GM12878 (cell line): ENCODE results near the gene SIVA1. TPM values are rescaled to one million over a fixed set of nuclear protein-coding genes. Genes with fewer than 3 reads are reported as not detected.

ENCODE experiments used
- ATAC-seq: fragments of 200-7000 bp; cut with Tn5 transposase; 3 replicates; pipeline ENCODE4 v1.9.1; 2020; ENCODE audit warnings: mild to moderate bottlenecking, moderate library complexity
- BruUV-seq: library from RNA; stranded (reverse); fragments of 400-500 nt; replicated peaks from 2 replicates; lab custom pipeline; 2021; lab: Mats Ljungman, UMichigan
- CTCF ChIA-PET: fragments of 300-600 bp; sonication (Branson Sonifier 250); formaldehyde crosslinking; extraction: SDS; loops from one replicate; lab custom pipeline; 2021; ENCODE audit warnings: inconsistent platforms; lab: Yijun Ruan, JAX
- POLR2A ChIA-PET: fragments of 350-600 bp; formaldehyde crosslinking; extraction: SDS; loops from one replicate; lab custom pipeline; 2021; ENCODE audit warnings: inconsistent platforms; lab: Charles Lee
- RAD21 ChIA-PET: fragments of 300-600 bp; sonication (Branson Sonifier 250); formaldehyde crosslinking; loops from one replicate; lab custom pipeline; 2023; ENCODE audit warnings: antibody characterized with exemption; ENCODE audit not compliant: unreplicated experiment; lab: Charles Lee
- SMC1A ChIA-PET: fragments of 300-600 bp; sonication (Branson Sonifier 250); formaldehyde crosslinking; loops from one replicate; lab custom pipeline; 2023; ENCODE audit not compliant: unreplicated experiment, uncharacterized antibody; lab: Charles Lee
- DNase-seq: peaks from one replicate; pipeline ENCODE4 v3.0.0-alpha.2; 2011; ENCODE audit warnings: low read depth, low spot score
- FAIRE-seq: peaks from 3 replicates; lab custom pipeline; 2011; peaks lifted over from hg19 to GRCh38; lab: Jason Lieb, UNC
- H2AFZ ChIP-seq: 2 replicates; pipeline ENCODE4 v1.6.0; 2011; ENCODE audit warnings: low read depth, low read length, control low read depth; ENCODE audit not compliant: control insufficient read depth
- H3K27ac ChIP-seq: 2 replicates; pipeline ENCODE4 v1.5.1; 2011; ENCODE audit warnings: control low read depth; ENCODE audit not compliant: control insufficient read depth, insufficient read depth
- H3K27me3 ChIP-seq, 2 experiments: replicated peaks in 1 of 2; 2 replicates each; pipeline versions ENCODE4 v1.6.0 to v1.6.1; 2011; ENCODE audit warnings: low read length in 1 of 2; ENCODE audit not compliant: control insufficient read depth in 2 of 2, insufficient read depth in 2 of 2
- H3K36me3 ChIP-seq, 2 experiments: 2 replicates each; pipeline ENCODE4 v1.5.1; 2011; ENCODE audit warnings: low read length in 1 of 2; ENCODE audit not compliant: control insufficient read depth in 2 of 2, insufficient read depth in 2 of 2
- H3K4me1 ChIP-seq: 2 replicates; pipeline ENCODE4 v1.6.1; 2011; ENCODE audit warnings: mild to moderate bottlenecking, low read length, moderate library complexity, mixed read lengths; ENCODE audit not compliant: control insufficient read depth, insufficient read depth
- H3K4me2 ChIP-seq: 2 replicates; pipeline ENCODE4 v1.6.0; 2011; ENCODE audit warnings: control low read depth; ENCODE audit not compliant: control insufficient read depth, insufficient read depth
- H3K4me3 ChIP-seq: fragments of 200-600 bp; sonication (generic); 2 replicates; pipeline ENCODE4 v1.5.1; 2016
- H3K79me2 ChIP-seq: 2 replicates; pipeline ENCODE4 v1.6.0; 2011; ENCODE audit warnings: low read length; ENCODE audit not compliant: control insufficient read depth, insufficient read depth
- H3K9ac ChIP-seq: 2 replicates; pipeline ENCODE4 v1.8.0; 2011; ENCODE audit warnings: low read length, control low read depth, mixed read lengths; ENCODE audit not compliant: control insufficient read depth, insufficient read depth
- H3K9me3 ChIP-seq: replicated peaks from 3 replicates; pipeline ENCODE4 v1.5.1; 2011; ENCODE audit warnings: mild to moderate bottlenecking, low read length; ENCODE audit not compliant: control insufficient read depth, insufficient read depth
- H4K20me1 ChIP-seq: 2 replicates; pipeline ENCODE4 v1.6.0; 2011; ENCODE audit not compliant: control insufficient read depth, insufficient read depth
- ATF3 ChIP-seq: IDR thresholded peaks from 2 replicates; pipeline ENCODE4 v1.6.1; 2011; ENCODE audit warnings: low read depth, mild to moderate bottlenecking, low read length, moderate library complexity, borderline replicate concordance; ENCODE audit errors: extremely low read depth
- CHD2 ChIP-seq: IDR thresholded peaks from 2 replicates; pipeline ENCODE4 v1.6.1; 2011; ENCODE audit warnings: low read depth, low read length, improper control_type of control experiment, borderline replicate concordance
- EED ChIP-seq: sonication (generic); IDR thresholded peaks from 2 replicates; pipeline ENCODE4 v1.6.1; 2016; ENCODE audit warnings: antibody characterized with exemption, low read depth
- GABPA ChIP-seq: IDR thresholded peaks from 2 replicates; pipeline ENCODE4 v1.6.1; 2014; ENCODE audit warnings: antibody characterized with exemption, low read depth, mild to moderate bottlenecking, inconsistent platforms
- LARP7 ChIP-seq: fragments of 450-650 bp; IDR thresholded peaks from 2 replicates; pipeline ENCODE4 v1.6.1; 2017; ENCODE audit warnings: mild to moderate bottlenecking
- MEF2B ChIP-seq: fragments of 450-650 bp; IDR thresholded peaks from 2 replicates; pipeline ENCODE4 v1.6.1; 2018; ENCODE audit warnings: mild to moderate bottlenecking, moderate library complexity; ENCODE audit not compliant: partially characterized antibody, poor library complexity, severe bottlenecking
- MTA2 ChIP-seq: fragments of 450-650 bp; IDR thresholded peaks from 2 replicates; pipeline ENCODE4 v1.6.1; 2016; ENCODE audit warnings: low read depth, mild to moderate bottlenecking, moderate library complexity
- NR2F1 ChIP-seq: fragments of 450-650 bp; conservative IDR thresholded peaks from 2 replicates; pipeline ENCODE4 v1.6.1; 2017; ENCODE audit warnings: mild to moderate bottlenecking
- PAX8 ChIP-seq: fragments of 450-650 bp; IDR thresholded peaks from 2 replicates; pipeline ENCODE4 v1.6.1; 2017; ENCODE audit warnings: mild to moderate bottlenecking, moderate library complexity
- POLR2AphosphoS5 ChIP-seq: IDR thresholded peaks from 2 replicates; pipeline ENCODE4 v1.6.1; 2011; ENCODE audit warnings: mild to moderate bottlenecking, low read length, inconsistent platforms
- RBBP5 ChIP-seq: fragments of 200-600 bp; sonication (generic); conservative IDR thresholded peaks from 2 replicates; pipeline ENCODE4 v1.6.1; 2016
- RELB ChIP-seq: fragments of 450-650 bp; IDR thresholded peaks from 2 replicates; pipeline ENCODE4 v1.6.1; 2017; ENCODE audit warnings: low read depth, mild to moderate bottlenecking, moderate library complexity
- RFX5 ChIP-seq: IDR thresholded peaks from 2 replicates; pipeline ENCODE4 v1.6.1; 2011; ENCODE audit warnings: low read depth, low read length, improper control_type of control experiment
- SMC3 ChIP-seq: IDR thresholded peaks from 2 replicates; pipeline ENCODE4 v1.6.1; 2011; ENCODE audit warnings: low read length, improper control_type of control experiment, borderline replicate concordance
- SPI1 ChIP-seq: IDR thresholded peaks from 2 replicates; pipeline ENCODE4 v1.6.1; 2011; ENCODE audit warnings: low read depth, mild to moderate bottlenecking, low read length, moderate library complexity, borderline replicate concordance; ENCODE audit not compliant: insufficient read depth
- STAT1 ChIP-seq: fragments of 450-650 bp; conservative IDR thresholded peaks from 2 replicates; pipeline ENCODE4 v1.6.1; 2014; ENCODE audit warnings: antibody characterized with exemption, mild to moderate bottlenecking
- ZNF622 ChIP-seq: fragments of 450-650 bp; IDR thresholded peaks from 2 replicates; pipeline ENCODE4 v1.6.1; 2017; ENCODE audit warnings: mild to moderate bottlenecking, inconsistent platforms
- ZZZ3 ChIP-seq: IDR thresholded peaks from 2 replicates; pipeline ENCODE4 v1.6.1; 2011; ENCODE audit warnings: low read depth; ENCODE audit not compliant: control insufficient read depth, insufficient read length
- WGBS: methylation state at CpG from one replicate; pipeline ENCODE4 v1.1.6; 2016; ENCODE audit warnings: low lambda C conversion rate; ENCODE audit not compliant: insufficient replicate concordance, insufficient coverage; ENCODE audit errors: missing lambda C conversion rate; 5-methylcytosine and 5-hydroxymethylcytosine counted together
- in situ Hi-C: fragments of 300-500 bp; cut with MboI; formaldehyde crosslinking; loops from 9 replicates; pipeline ENCODE4 v1.14.3; 2018; ENCODE audit warnings: mixed read lengths
- intact Hi-C: fragments of 100-400 bp; cut with micrococcal nuclease; formaldehyde crosslinking; loops from one replicate; pipeline ENCODE4 v1.14.2; 2022; ENCODE audit not compliant: unreplicated experiment
- polyA plus RNA-seq, 11 experiments: library from polyadenylated mRNA; depleted of rRNA in 4 of 11; unstranded in 6 of 11; stranded (reverse) in 5 of 11; fragments of >200 nt; fragmentation: Nextera tagmentation in 4 of 11; fragmentation: Illumina TruSeq in 1 of 11; extraction: Ambion mirVana in 4 of 11; extraction: Trizol in 1 of 11; gene quantifications; 1 replicate in 1 of 11; 2 replicates in 10 of 11; pipeline versions ENCODE4 v1.2.1 to v1.2.3, GENCODE V29; 2011 to 2016; ENCODE audit warnings: inconsistent platforms in 2 of 11, missing spikeins in 2 of 11, low read depth in 1 of 11
- total RNA-seq, 4 experiments: library from RNA; depleted of rRNA in 3 of 4; stranded (reverse); fragments of >200 nt in 3 of 4; fragmentation: Illumina TruSeq in 1 of 4; extraction: Trizol in 1 of 4; gene quantifications; 2 replicates each; pipeline versions ENCODE4 v1.2.1 to v1.2.3, GENCODE V29; 2013 to 2021
- TF ChIP-seq, protein P1 (sequence below): IDR thresholded peaks from 2 replicates; pipeline ENCODE4 v1.6.1; 2011; ENCODE audit warnings: borderline replicate concordance, low read depth, mild to moderate bottlenecking, moderate library complexity, low read length; ENCODE audit not compliant: insufficient read depth, poor library complexity, severe bottlenecking

Gene SIVA1
- total and polyA plus RNA-seq, 10 of the 15 experiments (the other 5 are each of a cell fraction or from before 2014, with no cell fraction given), result 4.6 to 282 (median 106) TPM

- peak; percentile 36; the same call in 1 of the 2 replicates for TF ChIP-seq ATF3
- TF ChIP-seq NR2F1, result peak; percentile 90
- no peak for TF ChIP-seq STAT1
- peak; percentile 93 for TF ChIP-seq CHD2
- TF ChIP-seq LARP7, result peak; percentile 87
- peak; percentile 90; the same call in 1 of the 2 replicates for TF ChIP-seq POLR2AphosphoS5
- TF ChIP-seq RELB, result peak; percentile 42; the same call in 1 of the 2 replicates
- TF ChIP-seq EED, result no peak
Measured at GRCh38 chr14:104752735-104753527, at the start of gene SIVA1 (continued).

- Histone ChIP-seq H3K9me3 (no peaks in the 10 kb centered on the region), H3K4me2 (no peak overlapping the region), H3K27ac (no peak overlapping the region), H3K9ac (no peak overlapping the region), H3K27me3 (no peaks in the 10 kb centered on the region), H3K4me1 (no peaks in the 10 kb centered on the region), H3K79me2 (no peaks in the 10 kb centered on the region), H3K36me3 (peaks cover 2 to 3% of the 10 kb centered on the region in 2 experiments; a peak in 3 of 4 replicates), H4K20me1 (no peaks in the 10 kb centered on the region), H2AFZ (no peak overlapping the region), H3K4me3 (no peak overlapping the region)
- POLR2A ChIA-PET, result no interaction called here
- SMC1A ChIA-PET, result no interaction called here
- RAD21 ChIA-PET, result no interaction called here
- CTCF ChIA-PET, result interaction anchor here (1.5 kb wide), 1 partner anchor 23 kb away, joined by 4 read pairs; no protein-coding TSS in a partner anchor
- intact Hi-C loops, result no loop called here
- BruUV-seq, result no TSS peak
- FAIRE-seq (no peak), DNase-seq (no peak), ATAC-seq (no peak)
- TF ChIP-seq SMC3 (no peak), MTA2 (no peak), MEF2B (no peak), GABPA (no peak), CHD2 (no peak), ZNF622 (no peak), SPI1 (no peak), PAX8 (no peak), RFX5 (no peak), ZZZ3 (no peak), NR2F1 (no peak), RBBP5 (no peak)
- TF ChIP-seq, protein P1, sequence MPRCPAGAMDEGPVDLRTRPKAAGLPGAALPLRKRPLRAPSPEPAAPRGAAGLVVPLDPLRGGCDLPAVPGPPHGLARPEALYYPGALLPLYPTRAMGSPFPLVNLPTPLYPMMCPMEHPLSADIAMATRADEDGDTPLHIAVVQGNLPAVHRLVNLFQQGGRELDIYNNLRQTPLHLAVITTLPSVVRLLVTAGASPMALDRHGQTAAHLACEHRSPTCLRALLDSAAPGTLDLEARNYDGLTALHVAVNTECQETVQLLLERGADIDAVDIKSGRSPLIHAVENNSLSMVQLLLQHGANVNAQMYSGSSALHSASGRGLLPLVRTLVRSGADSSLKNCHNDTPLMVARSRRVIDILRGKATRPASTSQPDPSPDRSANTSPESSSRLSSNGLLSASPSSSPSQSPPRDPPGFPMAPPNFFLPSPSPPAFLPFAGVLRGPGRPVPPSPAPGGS, result no peak
- in situ Hi-C loops, result no loop called here
- WGBS, result over 99% methylated on average over 24 of the region's 28 CpGs
Measured at GRCh38 chr14:104703269-104703668, 49.7 kb upstream of the SIVA1 start.
